ENCODE data around the gene VSIG10.

DNA sequence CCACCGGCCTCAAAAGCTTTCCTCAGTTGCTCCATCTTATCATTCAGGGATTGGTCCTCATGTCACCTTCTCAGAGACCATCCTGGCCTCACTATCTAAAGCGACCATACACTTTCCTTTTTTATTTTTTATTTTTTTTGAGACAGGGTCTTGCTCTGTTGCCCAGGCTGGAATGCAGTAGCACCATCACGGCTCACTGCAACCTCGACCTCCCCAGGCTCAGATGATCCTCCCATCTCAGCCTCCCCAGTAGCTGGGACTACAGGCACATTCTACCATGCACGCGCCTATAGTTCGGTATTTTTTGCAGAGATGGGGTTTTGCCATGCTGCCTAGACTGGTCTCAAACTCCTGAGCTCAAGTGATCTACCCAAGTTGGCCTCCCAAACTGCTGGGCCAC, 45.6 kb downstream of the VSIG10 start:
- TF ChIP-seq, protein P1, sequence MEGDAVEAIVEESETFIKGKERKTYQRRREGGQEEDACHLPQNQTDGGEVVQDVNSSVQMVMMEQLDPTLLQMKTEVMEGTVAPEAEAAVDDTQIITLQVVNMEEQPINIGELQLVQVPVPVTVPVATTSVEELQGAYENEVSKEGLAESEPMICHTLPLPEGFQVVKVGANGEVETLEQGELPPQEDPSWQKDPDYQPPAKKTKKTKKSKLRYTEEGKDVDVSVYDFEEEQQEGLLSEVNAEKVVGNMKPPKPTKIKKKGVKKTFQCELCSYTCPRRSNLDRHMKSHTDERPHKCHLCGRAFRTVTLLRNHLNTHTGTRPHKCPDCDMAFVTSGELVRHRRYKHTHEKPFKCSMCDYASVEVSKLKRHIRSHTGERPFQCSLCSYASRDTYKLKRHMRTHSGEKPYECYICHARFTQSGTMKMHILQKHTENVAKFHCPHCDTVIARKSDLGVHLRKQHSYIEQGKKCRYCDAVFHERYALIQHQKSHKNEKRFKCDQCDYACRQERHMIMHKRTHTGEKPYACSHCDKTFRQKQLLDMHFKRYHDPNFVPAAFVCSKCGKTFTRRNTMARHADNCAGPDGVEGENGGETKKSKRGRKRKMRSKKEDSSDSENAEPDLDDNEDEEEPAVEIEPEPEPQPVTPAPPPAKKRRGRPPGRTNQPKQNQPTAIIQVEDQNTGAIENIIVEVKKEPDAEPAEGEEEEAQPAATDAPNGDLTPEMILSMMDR (conservative IDR thresholded peaks at IDR 0.05; ENCODE audit: low read length), result no peak
- no peak for TF ChIP-seq EZH2phosphoT487 (IDR thresholded peaks at IDR 0.05; ENCODE audit: borderline replicate concordance, low read depth, low read length)
